ENCODE results near the gene C10orf95.

The C10orf95 gene

GRCh38 chr10:102416695-102417094, 34.6 kb downstream of the C10orf95 start:
- no peak for DNase-seq (ENCODE audit: low read depth in 3 of 3)

DNA sequence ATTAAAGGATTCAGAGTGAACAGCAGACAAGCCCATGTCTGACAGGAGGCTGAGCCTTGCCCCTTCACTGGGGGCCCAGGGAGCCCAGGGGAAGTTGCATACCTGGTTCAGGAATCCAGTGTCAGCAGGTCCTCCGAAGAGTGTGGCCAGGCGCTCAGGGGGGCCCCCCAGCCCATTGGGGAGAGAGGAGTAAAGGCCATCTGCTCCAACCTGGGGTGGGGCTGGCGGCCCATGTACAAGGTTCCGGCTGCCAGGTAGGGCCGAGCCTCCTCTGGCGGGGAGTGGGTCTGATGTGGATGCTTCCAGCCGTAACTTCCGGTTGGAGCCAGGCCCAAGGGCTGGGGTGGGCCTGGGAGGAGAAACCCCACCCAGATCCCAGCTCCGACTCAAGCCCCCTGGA, 35.1 kb downstream of the C10orf95 start:
- no peak for DNase-seq (ENCODE audit: low read depth in 3 of 3)

GRCh38 chr10:102414749-102415148, 36.6 kb downstream of the C10orf95 start:
- no peak for DNase-seq (ENCODE audit: low read depth in 3 of 3)

DNA sequence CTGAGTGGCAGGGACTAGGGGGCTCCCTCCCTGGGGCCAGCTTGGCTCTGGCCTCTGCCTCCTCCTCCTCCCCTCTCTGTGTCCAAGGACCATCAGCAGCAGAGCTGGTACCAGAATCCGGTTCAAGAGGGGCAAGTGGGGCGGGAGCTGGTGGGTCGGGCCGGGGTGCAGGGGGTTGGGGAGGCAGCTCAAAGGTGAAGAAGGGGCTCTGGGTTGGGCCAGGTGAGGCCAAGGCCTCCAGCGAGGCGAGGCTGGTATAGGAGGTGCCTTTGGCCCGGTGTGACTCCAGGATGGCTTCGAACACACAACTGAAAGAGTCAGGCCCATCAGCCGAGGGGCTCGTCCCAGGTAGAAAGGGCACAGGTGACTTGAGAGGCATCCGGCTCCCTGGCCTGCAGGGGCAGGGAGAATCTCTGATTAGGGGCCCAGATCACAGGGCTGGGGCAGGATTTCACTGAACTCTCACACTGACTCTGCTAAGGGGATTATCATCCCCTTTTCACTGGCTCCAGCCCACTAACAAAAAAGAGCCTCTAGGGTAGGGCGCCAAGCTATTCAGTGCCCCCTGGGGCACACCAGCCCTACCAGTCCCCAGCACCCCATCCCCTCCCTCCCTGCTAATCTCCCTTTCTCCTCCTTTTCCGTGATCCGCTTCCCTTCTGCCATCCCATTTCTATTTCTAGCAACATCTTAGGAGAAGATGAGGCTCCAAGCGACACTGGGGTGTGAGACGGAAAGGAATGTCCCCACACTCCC, 37.4 kb downstream of the C10orf95 start:
- no peak for DNase-seq (ENCODE audit: low read depth in 3 of 3)

- DNase-seq (ENCODE audit: low read depth in 3 of 3) = no peak
These were observed 38.2 kb downstream of the C10orf95 start for GRCh38 chr10:102413053-102413705.

GRCh38 chr10:102412293-102412692, 39.0 kb downstream of the C10orf95 start:
- no peak for DNase-seq (ENCODE audit: low read depth in 3 of 3)

GRCh38 chr10:102411341-102412255, 39.7 kb downstream of the C10orf95 start:
- DNase-seq (ENCODE audit: low read depth in 3 of 3) = no peak

DNA sequence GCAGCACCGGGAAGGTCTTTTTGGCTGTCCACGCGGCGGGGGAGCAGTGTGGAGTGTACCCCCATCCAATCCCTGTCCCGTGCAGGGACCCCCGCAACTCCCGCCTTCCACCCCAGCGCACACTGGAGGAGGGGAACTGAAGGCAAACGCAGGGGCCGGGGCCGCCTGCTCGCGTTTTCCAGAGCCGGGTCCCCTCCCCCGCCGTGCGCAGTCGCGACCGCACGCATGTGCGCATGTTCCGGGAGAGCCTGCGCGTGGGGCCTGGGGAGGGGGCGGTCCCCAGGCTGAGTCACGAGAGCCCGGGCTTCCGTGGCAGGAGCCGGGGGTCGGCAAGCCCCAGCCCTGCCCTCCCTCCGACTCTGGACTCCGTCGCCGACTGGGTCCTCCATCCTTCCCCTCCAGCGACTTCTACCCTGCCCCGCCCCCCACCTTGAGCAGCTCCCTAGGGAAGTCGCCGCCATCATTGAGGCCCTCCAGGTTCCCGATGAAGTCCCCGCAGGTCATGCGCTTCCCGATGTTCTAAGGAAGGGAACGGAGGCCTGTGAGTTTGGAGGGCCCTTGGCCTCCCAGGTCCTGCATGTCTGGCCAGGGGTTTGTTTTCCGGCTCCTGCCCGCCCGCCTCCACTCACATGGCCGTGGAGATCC, 40.8 kb downstream of the C10orf95 start:
- peak in 1 of 3 donors; percentile 46 for DNase-seq (ENCODE audit: low read depth in 3 of 3)

GRCh38 chr10:102409604-102410428, 41.5 kb downstream of the C10orf95 start:
- no peak for DNase-seq (ENCODE audit: low read depth in 3 of 3)

DNA sequence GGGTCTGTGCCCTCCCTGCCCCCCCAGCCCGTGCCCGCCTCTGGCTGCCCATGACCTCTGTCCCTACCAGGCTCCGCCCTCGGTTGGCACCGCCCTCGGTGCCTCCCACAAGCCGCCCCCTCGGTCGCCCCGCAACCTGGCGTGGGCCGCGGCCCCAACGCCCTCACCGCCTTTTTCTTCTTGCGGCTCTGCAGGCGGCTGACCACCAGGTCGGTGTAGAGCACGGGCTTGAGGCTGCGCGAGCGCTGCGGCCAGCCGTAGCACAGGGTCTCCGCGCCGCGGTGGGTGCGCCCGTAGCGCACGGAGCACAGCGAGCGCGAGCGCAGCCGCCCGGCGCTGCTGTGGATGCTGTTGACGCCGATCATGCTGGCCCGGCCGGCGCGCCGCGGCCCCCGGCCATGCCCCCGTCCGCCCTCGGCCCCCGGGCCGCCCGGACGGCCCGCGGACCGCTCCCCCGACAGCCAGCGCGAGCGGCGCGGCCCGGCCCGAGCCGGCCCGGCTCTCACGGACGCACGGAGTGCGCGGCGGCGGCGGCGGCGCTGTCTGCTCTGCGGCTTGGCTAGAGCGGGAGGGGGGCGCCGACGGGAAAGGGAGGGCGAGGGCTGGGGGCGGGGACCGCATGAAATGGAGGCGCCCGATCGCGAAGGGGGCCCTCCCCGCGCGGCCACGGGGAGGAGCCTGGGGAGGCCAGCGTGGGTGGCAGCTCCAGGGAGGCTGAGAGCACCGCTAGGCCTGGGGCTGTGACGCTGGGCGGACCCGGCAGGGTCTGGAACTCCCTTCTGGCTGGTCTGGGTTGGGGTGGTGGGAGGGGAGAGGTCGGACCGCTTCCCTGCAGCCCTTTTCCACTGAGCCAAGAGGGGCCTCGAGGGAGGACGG, 42.4 kb downstream of the C10orf95 start:
- peak; percentile 55 to 83 (median 60) for DNase-seq (ENCODE audit: low read depth in 3 of 3)

DNA sequence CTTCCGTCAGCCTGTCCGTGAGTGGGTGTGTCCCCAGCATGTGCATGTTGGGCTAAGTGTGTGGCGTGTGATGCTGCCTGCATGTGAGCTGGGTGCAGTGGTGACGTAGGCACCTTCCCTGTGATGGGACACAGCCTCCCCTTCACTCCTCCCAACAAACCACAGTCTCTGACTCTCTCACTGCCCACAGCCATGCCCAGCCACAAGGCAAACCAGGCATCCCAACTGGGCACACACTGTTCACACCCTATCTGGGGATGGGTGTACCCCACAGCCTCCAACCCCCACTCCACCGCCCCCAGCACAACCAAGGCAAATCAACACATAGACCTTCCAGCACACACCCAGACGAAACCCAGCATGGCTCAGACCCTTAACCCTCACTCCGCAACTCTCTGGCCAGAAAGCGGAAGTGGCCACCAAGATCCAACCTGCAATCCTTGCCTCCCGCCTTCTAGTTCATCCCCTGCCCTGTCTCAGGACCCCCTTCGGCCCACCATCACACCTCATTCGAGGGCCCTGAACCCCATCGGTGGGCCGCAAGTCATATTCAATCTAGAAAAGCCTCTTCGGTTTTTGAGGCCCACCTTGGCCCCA, 43.1 kb downstream of the C10orf95 start:
- DNase-seq (ENCODE audit: low read depth in 3 of 3) = no peak

GRCh38 chr10:102407425-102408130, 43.8 kb downstream of the C10orf95 start:
- no peak for DNase-seq (ENCODE audit: low read depth in 3 of 3)

GRCh38 chr10:102406815-102407214, 44.5 kb downstream of the C10orf95 start:
- no peak for DNase-seq (ENCODE audit: low read depth in 3 of 3)

- DNase-seq (ENCODE audit: low read depth in 3 of 3) = no peak
These were observed 45.7 kb downstream of the C10orf95 start for GRCh38 chr10:102405632-102406031.

GRCh38 chr10:102405108-102405571, 46.2 kb downstream of the C10orf95 start:
- DNase-seq (ENCODE audit: low read depth in 3 of 3) = no peak

DNA sequence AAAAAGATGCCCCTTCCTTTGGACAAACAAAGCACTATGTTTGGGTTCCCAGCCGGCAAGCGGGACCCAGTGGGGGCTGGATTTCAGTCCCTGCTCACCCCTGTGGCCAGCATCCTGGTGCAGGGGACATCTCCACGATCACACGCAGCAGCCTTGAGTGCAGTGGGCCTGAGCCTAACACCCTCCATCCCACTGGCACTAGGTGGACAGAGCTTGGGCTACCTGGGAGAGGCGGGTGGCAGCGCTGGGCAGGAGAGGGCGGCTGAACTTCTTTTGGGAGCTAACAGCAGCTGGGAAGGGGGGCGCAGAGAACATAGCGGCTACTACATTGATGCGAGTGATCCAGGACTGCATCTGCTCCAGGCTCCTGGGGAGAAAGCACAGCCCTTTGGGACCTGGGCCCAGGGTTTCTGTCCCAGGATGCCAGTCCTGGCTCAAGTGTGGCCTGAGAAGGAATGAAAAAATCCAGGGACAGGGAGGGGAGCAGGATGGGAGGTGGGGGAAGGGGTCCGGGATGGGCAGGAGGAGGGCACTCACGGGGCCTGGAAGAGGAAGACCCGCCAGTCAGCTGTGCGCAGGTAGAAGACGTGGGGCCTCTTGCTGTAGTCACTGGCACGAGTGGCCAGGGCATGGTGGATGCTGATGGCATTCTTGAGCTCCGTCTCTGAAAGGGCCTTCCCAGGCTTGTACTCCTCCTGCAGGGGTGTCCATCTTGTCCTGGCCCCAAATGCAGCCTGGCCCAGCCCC, 46.8 kb downstream of the C10orf95 start:
- no peak for DNase-seq (ENCODE audit: low read depth in 3 of 3)

DNA sequence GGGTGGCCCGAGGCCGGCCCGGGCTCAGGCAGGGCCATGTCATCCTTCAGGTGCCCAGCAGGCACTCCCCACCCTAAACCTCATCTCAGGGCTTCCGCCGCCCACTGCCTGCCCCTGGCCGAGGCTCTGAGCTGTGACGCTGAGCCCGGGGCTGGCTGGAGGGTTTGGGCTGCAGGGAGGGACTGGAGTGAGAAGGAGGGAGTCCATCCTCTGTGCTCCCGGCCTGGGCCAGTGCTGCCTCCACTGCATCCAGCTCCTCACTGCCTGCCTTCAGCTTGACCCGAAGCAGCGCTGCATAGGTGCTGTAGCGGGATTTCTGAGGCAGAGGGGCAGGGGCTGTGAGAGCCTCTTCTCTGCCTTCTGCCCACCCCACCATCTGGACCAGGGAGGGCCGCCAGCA, 48.2 kb downstream of the C10orf95 start:
- no peak for DNase-seq (ENCODE audit: low read depth in 3 of 3)

DNA sequence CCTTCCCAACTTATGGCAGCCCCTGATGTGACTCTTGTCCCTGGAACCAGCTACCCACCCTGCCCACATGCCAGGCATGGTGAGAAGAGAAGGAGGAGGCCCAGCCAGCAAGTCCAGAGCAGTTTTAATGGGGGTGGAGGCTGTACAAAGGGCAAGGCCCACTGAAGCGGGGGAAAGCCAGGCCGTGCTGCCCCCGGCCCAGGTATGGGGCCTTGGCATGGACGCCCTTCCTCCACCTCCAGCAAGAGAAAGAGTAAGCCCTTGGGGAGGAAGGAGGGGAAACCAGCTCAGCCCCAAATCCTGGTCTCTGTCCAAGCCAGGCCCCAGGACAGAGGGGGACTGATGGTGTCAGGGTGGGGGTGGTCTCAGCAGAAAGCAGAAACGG, 48.8 kb downstream of the C10orf95 start:
- no peak for DNase-seq (ENCODE audit: low read depth in 3 of 3)

Measured in stimulated activated CD4-positive, alpha-beta T cell treated with anti-CD3 and anti-CD28 coated beads, TNF-alpha, amount 100 ng/mL, for 48 hours (primary cell).